ENCODE results near the gene MIGA1. TPM values are rescaled to one million over a fixed set of nuclear protein-coding genes. Genes with fewer than 3 reads are reported as not detected.
A peak's percentile ranks its signal among the peaks of the same experiment; 100 is the strongest.

Gene MIGA1
- total RNA-seq, 1 donor from 2014 or later = 19.8 TPM

DNA sequence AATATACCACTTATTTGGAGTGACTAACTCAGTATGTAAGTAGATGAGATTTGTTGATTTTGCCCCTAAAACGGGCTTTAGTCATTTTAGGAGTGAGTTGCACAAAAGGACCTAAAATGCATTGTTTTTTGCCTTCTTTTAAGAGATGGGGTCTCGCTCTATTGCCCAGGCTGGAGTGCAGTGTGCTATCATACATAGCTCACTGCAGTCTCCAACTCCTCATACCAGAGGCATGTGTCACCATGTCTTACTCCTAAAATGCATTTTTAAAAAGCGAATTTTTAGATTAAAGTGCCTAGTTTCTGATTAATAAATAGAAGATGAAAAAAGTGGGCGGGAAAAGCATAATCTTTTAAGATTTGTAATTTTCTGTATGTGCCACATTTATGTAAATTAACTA lies 97.4 kb downstream of the MIGA1 start:
- peaks cover 11% of the 10 kb centered on the region for H3K36me3 Mint-ChIP-seq
- TF ChIP-seq, protein P1, sequence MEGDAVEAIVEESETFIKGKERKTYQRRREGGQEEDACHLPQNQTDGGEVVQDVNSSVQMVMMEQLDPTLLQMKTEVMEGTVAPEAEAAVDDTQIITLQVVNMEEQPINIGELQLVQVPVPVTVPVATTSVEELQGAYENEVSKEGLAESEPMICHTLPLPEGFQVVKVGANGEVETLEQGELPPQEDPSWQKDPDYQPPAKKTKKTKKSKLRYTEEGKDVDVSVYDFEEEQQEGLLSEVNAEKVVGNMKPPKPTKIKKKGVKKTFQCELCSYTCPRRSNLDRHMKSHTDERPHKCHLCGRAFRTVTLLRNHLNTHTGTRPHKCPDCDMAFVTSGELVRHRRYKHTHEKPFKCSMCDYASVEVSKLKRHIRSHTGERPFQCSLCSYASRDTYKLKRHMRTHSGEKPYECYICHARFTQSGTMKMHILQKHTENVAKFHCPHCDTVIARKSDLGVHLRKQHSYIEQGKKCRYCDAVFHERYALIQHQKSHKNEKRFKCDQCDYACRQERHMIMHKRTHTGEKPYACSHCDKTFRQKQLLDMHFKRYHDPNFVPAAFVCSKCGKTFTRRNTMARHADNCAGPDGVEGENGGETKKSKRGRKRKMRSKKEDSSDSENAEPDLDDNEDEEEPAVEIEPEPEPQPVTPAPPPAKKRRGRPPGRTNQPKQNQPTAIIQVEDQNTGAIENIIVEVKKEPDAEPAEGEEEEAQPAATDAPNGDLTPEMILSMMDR (IDR thresholded peaks at IDR 0.05; ENCODE audit: unreplicated experiment) = no peak
- H3K4me3 Mint-ChIP-seq = no peak overlapping the region
- H3K27ac Mint-ChIP-seq = no peak overlapping the region
- no peaks in the 10 kb centered on the region for H3K4me1 Mint-ChIP-seq
- no peaks in the 10 kb centered on the region for H3K9me3 Mint-ChIP-seq
- no peaks in the 10 kb centered on the region for H3K27me3 Mint-ChIP-seq (ENCODE audit: low read depth)
- no peak for DNase-seq (ENCODE audit: low spot score in 2 of 2, unreplicated experiment in 2 of 2)

GRCh38 chr1:77881061-77881460 lies 101.6 kb downstream of the MIGA1 start:
- TF ChIP-seq, protein P1 (IDR thresholded peaks at IDR 0.05; ENCODE audit: unreplicated experiment) = no peak
- Mint-ChIP-seq H3K27ac (no peak overlapping the region), H3K27me3 (ENCODE audit: low read depth) (no peaks in the 10 kb centered on the region), H3K36me3 (peaks cover 1% of the 10 kb centered on the region), H3K4me3 (no peak overlapping the region), H3K4me1 (no peaks in the 10 kb centered on the region), H3K9me3 (no peaks in the 10 kb centered on the region)
- no peak for DNase-seq (ENCODE audit: low spot score in 2 of 2, unreplicated experiment in 2 of 2)

DNA sequence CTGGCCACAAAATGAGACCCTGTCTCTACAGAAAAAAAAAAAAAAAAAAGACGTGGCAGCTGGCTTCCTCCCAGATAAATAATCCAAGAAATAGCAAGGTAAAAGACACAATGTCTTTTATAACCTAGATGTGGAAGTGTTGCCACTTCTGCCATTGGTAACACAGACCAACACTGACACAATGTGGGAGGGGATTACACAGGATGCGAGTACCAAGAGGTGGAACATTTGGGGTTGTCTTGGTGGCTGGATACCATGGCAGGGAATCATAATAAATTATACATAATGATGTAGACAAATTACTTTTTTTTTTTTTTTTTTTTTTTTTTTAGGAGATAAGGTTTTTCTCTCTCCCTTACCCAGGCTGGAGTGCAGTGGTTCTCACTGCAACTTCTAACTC lies 103.0 kb downstream of the MIGA1 start:
- Mint-ChIP-seq H3K27ac (no peak overlapping the region), H3K4me3 (no peak overlapping the region), H3K4me1 (no peaks in the 10 kb centered on the region), H3K27me3 (ENCODE audit: low read depth) (no peaks in the 10 kb centered on the region), H3K9me3 (no peaks in the 10 kb centered on the region), H3K36me3 (peaks cover 1% of the 10 kb centered on the region)
- TF ChIP-seq, protein P1 (IDR thresholded peaks at IDR 0.05; ENCODE audit: unreplicated experiment) = no peak
- DNase-seq (ENCODE audit: low spot score in 2 of 2, unreplicated experiment in 2 of 2) = no peak

DNA sequence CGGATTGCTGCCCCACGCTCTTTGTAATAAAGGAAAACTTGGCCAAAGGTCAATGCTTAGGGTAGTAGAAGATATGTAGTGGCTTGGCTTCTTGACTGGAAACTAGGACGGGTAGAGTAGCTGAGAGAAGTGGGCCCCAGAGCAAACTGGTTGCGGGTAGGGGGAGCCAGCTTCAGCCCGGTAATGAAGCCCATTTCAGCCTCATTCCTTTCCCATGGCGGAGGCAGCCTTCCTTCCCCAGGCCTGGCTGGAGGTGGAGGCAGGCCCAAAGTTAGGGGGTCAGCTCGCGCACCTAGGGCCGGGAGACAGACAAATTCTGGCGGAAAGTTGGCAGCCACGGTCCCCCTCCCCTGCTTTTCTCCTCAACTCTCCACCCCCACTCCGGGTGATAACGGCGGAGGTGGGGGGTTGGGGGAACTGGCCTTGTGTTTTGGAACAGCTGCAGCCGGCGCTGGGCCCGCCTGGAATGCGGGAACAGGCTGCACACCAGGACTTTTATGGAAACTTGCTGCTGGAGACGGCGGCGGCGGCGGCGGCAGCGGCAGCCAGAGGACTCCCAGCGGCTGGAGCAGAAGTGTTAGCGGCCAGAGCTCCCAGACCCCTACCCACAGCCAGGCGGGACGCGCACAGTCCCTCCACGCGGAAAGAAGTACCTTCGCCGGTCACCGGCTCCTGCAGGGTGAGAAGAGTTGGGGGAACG lies 108.8 kb downstream of the MIGA1 start, which contains the start of gene NEXN:
Gene NEXN (plus strand): TSS at position 544 of the 700 bp plus-strand sequence. CDS start 27,483 bp downstream, outside the sequence.
- Mint-ChIP-seq H3K36me3 (no peaks in the 10 kb centered on the region), H3K4me3 (peak within 1 kb of the TSS; percentile 88), H3K9me3 (no peaks in the 10 kb centered on the region), H3K27me3 (ENCODE audit: low read depth) (no peaks in the 10 kb centered on the region), H3K4me1 (peaks cover 11% of the 10 kb centered on the region), H3K27ac (peak within 1 kb of the TSS; percentile 94)
- DNase-seq (ENCODE audit: low spot score in 2 of 2, unreplicated experiment in 2 of 2) = peak; percentile 50 to 80
- TF ChIP-seq, protein P1 (IDR thresholded peaks at IDR 0.05; ENCODE audit: unreplicated experiment) = no peak

DNA sequence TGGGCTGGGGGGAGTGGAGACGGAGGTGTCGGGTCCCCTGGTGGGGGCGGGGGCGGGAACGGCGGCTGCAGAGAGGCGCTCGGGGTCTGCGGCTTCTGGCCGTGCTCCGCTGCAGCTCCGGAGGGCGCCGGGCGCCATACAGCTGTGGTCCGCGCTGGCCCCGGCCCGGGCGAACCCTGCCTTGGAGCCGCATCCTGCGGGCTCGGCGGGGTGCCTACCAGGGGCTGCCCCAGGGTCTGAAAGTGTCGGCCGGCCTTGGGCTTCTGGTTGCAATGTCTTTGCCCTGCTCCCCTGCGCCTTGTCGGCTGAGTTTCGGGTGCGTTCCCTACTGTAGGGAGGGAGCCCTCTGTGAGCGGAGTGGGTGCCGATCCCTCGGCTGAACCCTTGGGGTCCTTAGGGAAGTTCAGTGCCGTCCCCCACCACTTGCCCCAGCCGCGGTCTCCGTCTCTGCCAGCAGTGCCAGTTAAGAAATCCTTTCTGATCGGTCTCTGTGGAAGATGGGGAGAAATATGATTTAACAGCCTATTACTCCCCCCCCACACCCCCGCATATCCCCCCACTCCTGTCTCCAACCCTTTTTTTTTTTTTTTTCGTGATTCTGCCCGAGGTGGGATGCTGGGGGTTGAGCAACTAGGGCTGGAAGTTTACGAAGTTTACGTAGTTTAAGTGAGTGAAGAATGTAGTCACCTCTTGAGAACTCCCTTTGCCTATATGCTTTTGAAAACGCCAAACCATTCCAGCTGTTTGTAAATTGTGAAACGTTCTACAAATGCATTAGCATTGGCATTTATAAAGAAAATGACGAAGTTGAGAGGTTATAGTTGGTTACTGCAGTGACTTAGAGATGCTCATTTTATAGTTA lies 109.6 kb downstream of the MIGA1 start:
- H3K27me3 Mint-ChIP-seq (ENCODE audit: low read depth) = no peaks in the 10 kb centered on the region
- DNase-seq (ENCODE audit: low spot score in 2 of 2, unreplicated experiment in 2 of 2) = peak; percentile 37 to 53
- peak overlapping the region; percentile 94 for H3K27ac Mint-ChIP-seq
- TF ChIP-seq, protein P1 (IDR thresholded peaks at IDR 0.05; ENCODE audit: unreplicated experiment) = no peak
- peak overlapping the region; percentile 88 for H3K4me3 Mint-ChIP-seq
- H3K4me1 Mint-ChIP-seq = peaks cover 11% of the 10 kb centered on the region
- H3K36me3 Mint-ChIP-seq = peaks cover 2% of the 10 kb centered on the region
- H3K9me3 Mint-ChIP-seq = no peaks in the 10 kb centered on the region

Data from mesothelial cell of epicardium (in vitro differentiated cells).